H1 (cell line): ENCODE results near the gene ZC2HC1C. TPM values are rescaled to one million over a fixed set of nuclear protein-coding genes. Genes with fewer than 3 reads are reported as not detected.

Experiments used
- CTCF ChIA-PET: fragments of 300-600 bp; sonication (Branson Sonifier 250); formaldehyde crosslinking; loops from one replicate; lab custom pipeline; 2021; ENCODE audit not compliant: partially characterized antibody; lab: Charles Lee
- POLR2A ChIA-PET: fragments of 300-600 bp; sonication (Branson Sonifier 250); formaldehyde crosslinking; loops from one replicate; lab custom pipeline; 2021; ENCODE audit warnings: inconsistent platforms; ENCODE audit not compliant: partially characterized antibody; lab: Charles Lee
- DNase-seq, 2 experiments: peaks; one replicate each; pipeline versions ENCODE4 v3.0.0 to v3.0.0-alpha.2; 2010 to 2022; ENCODE audit warnings: low spot score in 2 of 2, low read depth in 1 of 2, mixed read lengths in 1 of 2
- FAIRE-seq: peaks from 2 replicates; lab custom pipeline; 2011; peaks lifted over from hg19 to GRCh38; lab: Jason Lieb, UNC
- H2AFZ ChIP-seq: 2 replicates; pipeline ENCODE4 v1.8.1; 2012; ENCODE audit warnings: low read length, inconsistent platforms
- H2AK5ac ChIP-seq: 2 replicates; pipeline ENCODE4 v1.6.1; 2013; ENCODE audit warnings: low read depth, low read length
- H2BK120ac ChIP-seq: replicated peaks from 2 replicates; pipeline ENCODE3; 2013; ENCODE audit warnings: low read depth, low read length, inconsistent platforms
- H2BK12ac ChIP-seq: 2 replicates; pipeline ENCODE4 v1.6.1; 2013; ENCODE audit warnings: low read depth, low read length
- H2BK15ac ChIP-seq: 2 replicates; pipeline ENCODE4 v1.6.1; 2013; ENCODE audit warnings: low read length
- H2BK20ac ChIP-seq: 2 replicates; pipeline ENCODE4 v1.6.1; 2013; ENCODE audit warnings: low read length
- H2BK5ac ChIP-seq: 2 replicates; pipeline ENCODE4 v1.6.1; 2013; ENCODE audit warnings: low read depth, low read length
- H3K14ac ChIP-seq: 2 replicates; pipeline ENCODE4 v1.6.1; 2013; ENCODE audit warnings: inconsistent platforms; ENCODE audit not compliant: insufficient read length
- H3K18ac ChIP-seq: 2 replicates; pipeline ENCODE4 v1.6.1; 2013; ENCODE audit warnings: low read length; ENCODE audit errors: extremely low read depth
- H3K23ac ChIP-seq: 2 replicates; pipeline ENCODE4 v1.6.1; 2013; ENCODE audit warnings: inconsistent platforms; ENCODE audit not compliant: insufficient read length
- H3K23me2 ChIP-seq: 2 replicates; pipeline ENCODE4 v1.6.1; 2013; ENCODE audit warnings: low read depth, low read length
- H3K27ac ChIP-seq: 2 replicates; pipeline ENCODE4 v1.6.1; 2011; ENCODE audit warnings: low read depth, low read length, inconsistent platforms
- H3K27me3 ChIP-seq, 4 experiments: replicated peaks in 1 of 4; 1 replicate in 1 of 4; 2 replicates in 3 of 4; pipeline versions ENCODE4 v1.6.1 to v1.8.1; 2011 to 2013; ENCODE audit warnings: low read length in 3 of 4, mild to moderate bottlenecking in 3 of 4, inconsistent platforms in 2 of 4, mixed read lengths in 2 of 4, moderate library complexity in 1 of 4; ENCODE audit not compliant: control insufficient read depth in 3 of 4, insufficient read depth in 3 of 4; ENCODE audit errors: extremely low read depth in 1 of 4
- H3K36me3 ChIP-seq, 4 experiments: 2 replicates each; pipeline versions ENCODE4 v1.6.1 to v1.8.1; 2011 to 2013; ENCODE audit warnings: mild to moderate bottlenecking in 4 of 4, low read length in 3 of 4, moderate library complexity in 2 of 4, control low read depth in 1 of 4, inconsistent platforms in 1 of 4; ENCODE audit not compliant: insufficient read depth in 4 of 4, control insufficient read depth in 2 of 4
- H3K4ac ChIP-seq: replicated peaks from 2 replicates; pipeline ENCODE3; 2013; ENCODE audit warnings: low read length, low read depth, mixed read lengths, inconsistent platforms; ENCODE audit not compliant: insufficient read length
- H3K4me1 ChIP-seq, 4 experiments: replicated peaks in 1 of 4; 1 replicate in 1 of 4; 2 replicates in 3 of 4; pipeline versions ENCODE4 v1.6.1 to v1.8.1; 2011 to 2013; ENCODE audit warnings: low read length in 3 of 4, inconsistent platforms in 2 of 4, mixed read lengths in 1 of 4; ENCODE audit not compliant: insufficient read depth in 4 of 4, control insufficient read depth in 3 of 4
- H3K4me2 ChIP-seq, 2 experiments: 2 replicates each; pipeline versions ENCODE4 v1.6.1 to v1.8.1; 2011 to 2013; ENCODE audit warnings: low read depth in 2 of 2, low read length in 2 of 2, control low read depth in 1 of 2, inconsistent platforms in 1 of 2, mild to moderate bottlenecking in 1 of 2; ENCODE audit not compliant: insufficient read depth in 1 of 2
- H3K4me3 ChIP-seq, 4 experiments: fragments of 200-600, 300-600 bp in 1 of 4; sonication (generic), shearing (Covaris generic), sonication (Bioruptor Twin) in 1 of 4; 2 replicates each; pipeline versions ENCODE4 v1.5.1 to v1.8.1; 2011 to 2016; ENCODE audit warnings: low read length in 4 of 4, low read depth in 3 of 4, control low read depth in 2 of 4, inconsistent platforms in 2 of 4, mild to moderate bottlenecking in 2 of 4, mixed read lengths in 1 of 4, moderate library complexity in 1 of 4; ENCODE audit not compliant: insufficient read depth in 2 of 4; ENCODE audit errors: extremely low read depth in 1 of 4
- H3K56ac ChIP-seq: replicated peaks from 2 replicates; pipeline ENCODE3; 2013; ENCODE audit warnings: low read depth, mild to moderate bottlenecking, mixed read lengths, low read length, inconsistent platforms; ENCODE audit not compliant: insufficient read length
- H3K79me1 ChIP-seq: 2 replicates; pipeline ENCODE4 v1.6.1; 2013; ENCODE audit warnings: low read depth, low read length, control low read depth
- H3K79me2 ChIP-seq, 2 experiments: 2 replicates each; pipeline versions ENCODE4 v1.6.1 to v1.8.1; 2012 to 2013; ENCODE audit warnings: low read length in 2 of 2, mild to moderate bottlenecking in 2 of 2, inconsistent platforms in 1 of 2; ENCODE audit not compliant: insufficient read depth in 2 of 2, control insufficient read depth in 1 of 2
- H3K9ac ChIP-seq, 4 experiments: replicated peaks in 1 of 4; 1 replicate in 1 of 4; 2 replicates in 3 of 4; pipeline versions ENCODE4 v1.6.1 to v1.8.1; 2011 to 2013; ENCODE audit warnings: low read depth in 3 of 4, low read length in 3 of 4, control low read depth in 2 of 4, mild to moderate bottlenecking in 2 of 4, moderate library complexity in 2 of 4, inconsistent platforms in 1 of 4; ENCODE audit errors: extremely low read depth in 1 of 4
- H3K9me3 ChIP-seq, 2 experiments: 2 replicates each; pipeline versions ENCODE4 v1.6.1 to v1.8.1; 2012 to 2013; ENCODE audit warnings: mild to moderate bottlenecking in 2 of 2, moderate library complexity in 2 of 2, control low read depth in 1 of 2, inconsistent platforms in 1 of 2, low read depth in 1 of 2, low read length in 1 of 2, mixed read lengths in 1 of 2; ENCODE audit not compliant: insufficient read depth in 2 of 2
- H4K20me1 ChIP-seq, 2 experiments: replicated peaks in 1 of 2; 2 replicates each; pipeline versions ENCODE3 to v1.8.1; 2011 to 2013; ENCODE audit warnings: inconsistent platforms in 2 of 2, low read length in 2 of 2, mild to moderate bottlenecking in 1 of 2; ENCODE audit not compliant: insufficient read depth in 2 of 2, control insufficient read depth in 1 of 2
- H4K5ac ChIP-seq: 2 replicates; pipeline ENCODE4 v1.6.1; 2013; ENCODE audit warnings: low read length, low read depth, mixed read lengths, inconsistent platforms; ENCODE audit not compliant: insufficient read length
- H4K8ac ChIP-seq: 2 replicates; pipeline ENCODE4 v1.8.0; 2013; ENCODE audit warnings: mild to moderate bottlenecking, moderate library complexity, low read length, inconsistent platforms; ENCODE audit not compliant: insufficient read depth; ENCODE audit errors: extremely low read depth
- H4K91ac ChIP-seq: replicated peaks from 2 replicates; pipeline ENCODE3; 2013; ENCODE audit warnings: low read length, mixed read lengths, inconsistent platforms; ENCODE audit not compliant: insufficient read length
- ATF2 ChIP-seq: IDR thresholded peaks from 2 replicates; pipeline ENCODE4 v1.6.1; 2012; ENCODE audit warnings: low read length, inconsistent platforms
- BACH1 ChIP-seq: IDR thresholded peaks from 2 replicates; pipeline ENCODE4 v1.6.1; 2012; ENCODE audit warnings: low read length, improper control_type of control experiment
- CTCF ChIP-seq, 3 experiments: IDR thresholded peaks; 1 replicate in 2 of 3; 2 replicates in 1 of 3; pipeline versions ENCODE4 v1.5.1 to v1.6.1; 2011; ENCODE audit warnings: low read length in 3 of 3, mild to moderate bottlenecking in 3 of 3, inconsistent platforms in 2 of 3, low read depth in 1 of 3, moderate library complexity in 1 of 3; ENCODE audit not compliant: insufficient read depth in 1 of 3; ENCODE audit errors: control extremely low read depth in 1 of 3
- KDM4A ChIP-seq: IDR thresholded peaks from one replicate; pipeline ENCODE4 v1.7.1; 2012; ENCODE audit warnings: low read depth, mild to moderate bottlenecking, moderate library complexity, low read length, inconsistent platforms; ENCODE audit not compliant: severe bottlenecking
- MAX ChIP-seq: IDR thresholded peaks from 2 replicates; pipeline ENCODE4 v1.6.1; 2012; ENCODE audit warnings: inconsistent platforms
- NANOG ChIP-seq: IDR thresholded peaks from 2 replicates; pipeline ENCODE4 v1.6.1; 2011; ENCODE audit warnings: low read length, low read depth, mild to moderate bottlenecking, inconsistent platforms; ENCODE audit not compliant: insufficient read depth, poor library complexity, severe bottlenecking
- WGBS, 2 experiments: shearing (Covaris generic) in 1 of 2; methylation state at CpG; one replicate each; pipeline versions ENCODE4 v1.1.6 to v1.1.7; 2013 to 2015; ENCODE audit warnings: low lambda C conversion rate in 2 of 2, mixed read lengths in 2 of 2, inconsistent platforms in 1 of 2, low coverage in 1 of 2, missing lambda C conversion rate in 1 of 2; ENCODE audit not compliant: insufficient replicate concordance in 2 of 2, insufficient coverage in 1 of 2, insufficient read length in 1 of 2; ENCODE audit errors: extremely low coverage in 1 of 2, missing lambda C conversion rate in 1 of 2; 5-methylcytosine and 5-hydroxymethylcytosine counted together
- polyA plus RNA-seq, 7 experiments: library from polyadenylated mRNA; depleted of rRNA in 3 of 7; stranded (reverse) in 5 of 7; unstranded in 2 of 7; fragments of >200 nt in 5 of 7; fragments of 200-250 nt in 2 of 7; gene quantifications; 1 replicate in 5 of 7; 2 replicates in 1 of 7; 4 replicates in 1 of 7; pipeline versions ENCODE4 v1.2.1 to v1.2.3, GENCODE V29; 2011 to 2013; ENCODE audit warnings: missing spikeins in 2 of 7, mixed read lengths in 2 of 7
- total RNA-seq: library from RNA; stranded (reverse); fragmentation: NEBNext Ultra II Directional; extraction: Animal tissue kit (Norgen Biotek cat#: 25700); gene quantifications from 2 replicates; pipeline ENCODE4 v1.2.1, GENCODE V29; 2021

Gene ZC2HC1C
- total and polyA plus RNA-seq, 2 of the 8 experiments (the other 6 are each of a cell fraction or from before 2014, with no cell fraction given): 0.57 to 1.2 TPM

GRCh38 chr14:75053396-75054291 lies 15.8 kb upstream of the ZC2HC1C start:
- Histone ChIP-seq H3K56ac (no peak overlapping the region), H3K4me1 (peaks cover 0 to 4% (median 0%) of the 10 kb centered on the region in 4 experiments; a peak in 3 of 7 replicates), H4K5ac (no peak overlapping the region), H2BK5ac (no peak overlapping the region), H4K8ac (no peak overlapping the region), H3K27ac (no peak overlapping the region), H2AFZ (no peak overlapping the region), H2BK12ac (no peak overlapping the region), H3K4me2 (no peak overlapping the region), H3K36me3 (no peaks in the 10 kb centered on the region), H4K91ac (no peak overlapping the region), H3K18ac (no peak overlapping the region), H3K4ac (no peak overlapping the region), H2BK120ac (no peak overlapping the region), H3K9ac (no peak overlapping the region), H3K4me3 (no peak overlapping the region), H3K23ac (no peak overlapping the region), H2BK20ac (no peak overlapping the region), H2AK5ac (no peak overlapping the region), H3K14ac (no peak overlapping the region), H3K79me2 (no peaks in the 10 kb centered on the region), H3K23me2 (no peaks in the 10 kb centered on the region; the same call in 1 of the 2 replicates), H4K20me1 (no peaks in the 10 kb centered on the region), H3K9me3 (no peaks in the 10 kb centered on the region), H3K27me3 (no peaks in the 10 kb centered on the region), H3K79me1 (no peaks in the 10 kb centered on the region), H2BK15ac (no peak overlapping the region)
- DNase-seq (no peak), FAIRE-seq (no peak)
- CTCF ChIA-PET: interaction anchor here (0.6 kb wide), 1 partner anchor 111 kb away, joined by 3 read pairs; no protein-coding TSS in a partner anchor
- 68% methylated on average over 5 of the region's 5 CpGs; no CpG with 5 or more reads in 1 of the 2 experiments for WGBS, 2 experiments
- POLR2A ChIA-PET: interaction anchor here (1.1 kb wide), 1 partner anchor 11 kb away, joined by 3 read pairs; no protein-coding TSS in a partner anchor
- TF ChIP-seq BACH1 (no peak), CTCF (IDR thresholded peaks at IDR 0.05; ENCODE audit: control extremely low read depth in 1 of 3, insufficient read depth in 1 of 3, low read depth in 1 of 3, low read length in 3 of 3) (no peak), KDM4A (no peak), ATF2 (no peak), MAX (no peak), NANOG (no peak)
